Keratinocyte (primary cell): Measurements from ENCODE around the gene SGIP1. TPM values are rescaled to one million over a fixed set of nuclear protein-coding genes. Genes with fewer than 3 reads are reported as not detected.

Experiments
- DNase-seq: peaks from one replicate; pipeline ENCODE4 v3.0.0-alpha.2; 2011; ENCODE audit warnings: low read depth, missing footprints, low spot score
- FAIRE-seq: peaks from 2 replicates; lab custom pipeline; 2011; peaks lifted over from hg19 to GRCh38; lab: Jason Lieb, UNC
- H2AFZ ChIP-seq: 2 replicates; pipeline ENCODE4 v1.6.0; 2012; ENCODE audit warnings: low read length, control low read depth, inconsistent platforms; ENCODE audit not compliant: control insufficient read depth
- H3K27ac ChIP-seq: 2 replicates; pipeline ENCODE4 v1.5.1; 2011; ENCODE audit warnings: low read length; ENCODE audit not compliant: control insufficient read depth, insufficient read depth
- H3K27me3 ChIP-seq: 3 replicates; pipeline ENCODE4 v1.6.0; 2011; ENCODE audit warnings: low read length; ENCODE audit not compliant: control insufficient read depth, insufficient read depth; ENCODE audit errors: extremely low read depth
- H3K36me3 ChIP-seq, 2 experiments: 2 replicates in 1 of 2; 3 replicates in 1 of 2; pipeline ENCODE4 v1.5.1; 2011; ENCODE audit warnings: low read length in 2 of 2, mild to moderate bottlenecking in 1 of 2; ENCODE audit not compliant: control insufficient read depth in 2 of 2, insufficient read depth in 2 of 2; ENCODE audit errors: extremely low read depth in 1 of 2
- H3K4me1 ChIP-seq: 3 replicates; pipeline ENCODE4 v1.5.1; 2011; ENCODE audit warnings: low read length; ENCODE audit not compliant: control insufficient read depth, insufficient read depth; ENCODE audit errors: extremely low read depth
- H3K4me2 ChIP-seq: 3 replicates; pipeline ENCODE4 v1.6.0; 2011; ENCODE audit warnings: low read depth, low read length; ENCODE audit not compliant: control insufficient read depth, insufficient read depth; ENCODE audit errors: extremely low read depth
- H3K4me3 ChIP-seq, 3 experiments: fragments of 200-600 bp in 1 of 3; sonication (generic) in 1 of 3; 2 replicates in 2 of 3; 3 replicates in 1 of 3; pipeline ENCODE4 v1.5.1; 2011 to 2016; ENCODE audit warnings: low read length in 3 of 3, mild to moderate bottlenecking in 3 of 3, control low read depth in 2 of 3, inconsistent platforms in 1 of 3, low read depth in 1 of 3, mixed read lengths in 1 of 3, mixed run types in 1 of 3, moderate library complexity in 1 of 3; ENCODE audit not compliant: control insufficient read depth in 2 of 3, insufficient read depth in 2 of 3; ENCODE audit errors: extremely low read depth in 1 of 3
- H3K79me2 ChIP-seq: 2 replicates; pipeline ENCODE4 v1.6.0; 2012; ENCODE audit warnings: low read length; ENCODE audit not compliant: control insufficient read depth, insufficient read depth
- H3K9ac ChIP-seq: 3 replicates; pipeline ENCODE4 v1.6.0; 2011; ENCODE audit warnings: low read length; ENCODE audit not compliant: control insufficient read depth, insufficient read depth; ENCODE audit errors: extremely low read depth
- H3K9me1 ChIP-seq: 3 replicates; pipeline ENCODE4 v1.6.0; 2011; ENCODE audit warnings: low read length; ENCODE audit not compliant: control insufficient read depth, insufficient read depth; ENCODE audit errors: extremely low read depth
- H3K9me3 ChIP-seq: 2 replicates; pipeline ENCODE4 v1.5.1; 2012; ENCODE audit warnings: low read depth, low read length; ENCODE audit not compliant: control insufficient read depth
- H4K20me1 ChIP-seq: 3 replicates; pipeline ENCODE4 v1.6.0; 2011; ENCODE audit warnings: low read length; ENCODE audit not compliant: control insufficient read depth, insufficient read depth; ENCODE audit errors: extremely low read depth
- CTCF ChIP-seq, 3 experiments: IDR thresholded peaks in 1 of 3; conservative IDR thresholded peaks in 1 of 3; optimal IDR thresholded peaks in 1 of 3; 2 replicates in 2 of 3; 3 replicates in 1 of 3; pipeline versions ENCODE3 to v1.5.1; 2011; ENCODE audit warnings: low read length in 3 of 3, mild to moderate bottlenecking in 3 of 3, moderate library complexity in 2 of 3, control low read depth in 1 of 3, inconsistent platforms in 1 of 3; ENCODE audit not compliant: insufficient read depth in 2 of 3; ENCODE audit errors: extremely low read depth in 1 of 3
- EZH2 ChIP-seq: IDR thresholded peaks from one replicate; pipeline ENCODE4 v1.6.1; 2012; ENCODE audit warnings: inconsistent platforms, mild to moderate bottlenecking, low read length, moderate library complexity
- dilution Hi-C: fragments of 300-500 bp; cut with MboI; formaldehyde crosslinking; loops from one replicate; pipeline ENCODE4 v1.7.0; 2020; ENCODE audit warnings: low sequenced_read_pairs; ENCODE audit not compliant: extremely low pct_ligation_motif_present
- polyA plus RNA-seq, 5 experiments: library from polyadenylated mRNA; depleted of rRNA in 3 of 5; stranded (reverse) in 3 of 5; stranded (forward) in 1 of 5; unstranded in 1 of 5; fragments of >200 nt; gene quantifications; 1 replicate in 1 of 5; 2 replicates in 3 of 5; 3 replicates in 1 of 5; pipeline versions ENCODE4 v1.2.1 to v1.2.3, GENCODE V29; 2011 to 2012; ENCODE audit warnings: missing spikeins in 2 of 5, low read depth in 1 of 5, low replicate concordance in 1 of 5

SGIP1 gene
- polyA plus RNA-seq, 1 donor (not counting 4 experiments of a cell fraction or from before 2014, with no cell fraction given), result 0.05 TPM

- Histone ChIP-seq H3K4me3 (no peak overlapping the region), H3K27ac (no peak overlapping the region), H3K9me1 (no peaks in the 10 kb centered on the region), H4K20me1 (no peaks in the 10 kb centered on the region), H3K9ac (no peak overlapping the region), H3K4me1 (no peaks in the 10 kb centered on the region), H3K79me2 (no peaks in the 10 kb centered on the region), H3K4me2 (no peak overlapping the region), H2AFZ (no peak overlapping the region), H3K27me3 (no peaks in the 10 kb centered on the region), H3K36me3 (no peaks in the 10 kb centered on the region), H3K9me3 (no peaks in the 10 kb centered on the region)
- TF ChIP-seq EZH2 (no peak), CTCF (optimal IDR thresholded peaks at IDR 0.05 in 1 of 3, IDR thresholded peaks at IDR 0.05 in 1 of 3, conservative IDR thresholded peaks at IDR 0.05 in 1 of 3; ENCODE audit: extremely low read depth in 1 of 3, insufficient read depth in 2 of 3, low read length in 3 of 3) (no peak)
- FAIRE-seq (no peak), DNase-seq (no peak)
- dilution Hi-C loops, result no loop called here
These were observed 233.7 kb downstream of the SGIP1 start for GRCh38 chr1:66767626-66768025.

GRCh38 chr1:66768965-66769364, 235.0 kb downstream of the SGIP1 start:
- TF ChIP-seq CTCF (optimal IDR thresholded peaks at IDR 0.05 in 1 of 3, IDR thresholded peaks at IDR 0.05 in 1 of 3, conservative IDR thresholded peaks at IDR 0.05 in 1 of 3; ENCODE audit: extremely low read depth in 1 of 3, insufficient read depth in 2 of 3, low read length in 3 of 3) (no peak), EZH2 (no peak)

More at GRCh38 chr1:66768965-66769364, 235.0 kb downstream of the SGIP1 start:
- H3K4me2 ChIP-seq, result no peak overlapping the region
- no peaks in the 10 kb centered on the region for H3K79me2 ChIP-seq
- H4K20me1 ChIP-seq, result no peaks in the 10 kb centered on the region
- H3K9me3 ChIP-seq, result no peaks in the 10 kb centered on the region
- no peaks in the 10 kb centered on the region for H3K36me3 ChIP-seq
- DNase-seq, result no peak
- FAIRE-seq, result no peak
- no peaks in the 10 kb centered on the region for H3K9me1 ChIP-seq
- no peaks in the 10 kb centered on the region for H3K4me1 ChIP-seq
- H3K27ac ChIP-seq, result no peak overlapping the region
- H3K4me3 ChIP-seq, result no peak overlapping the region
- no peaks in the 10 kb centered on the region for H3K27me3 ChIP-seq
- no peak overlapping the region for H2AFZ ChIP-seq
- H3K9ac ChIP-seq, result no peak overlapping the region
- dilution Hi-C loops, result no loop called here
